Prostate gland (tissue), 2 donors: ENCODE data around the gene PRR7. TPM values are rescaled to one million over a fixed set of nuclear protein-coding genes. Genes with fewer than 3 reads are reported as not detected.

Experiments used
- DNase-seq: peaks from one replicate; pipeline ENCODE4 v3.0.0-alpha.2; 2019; ENCODE audit warnings: low spot score
- H3K27ac ChIP-seq, 2 donors: fragments of 200-600 bp; sonication (generic); 2 replicates each; pipeline ENCODE4 v1.5.1; 2017 to 2019
- H3K27me3 ChIP-seq: fragments of 200-600 bp; sonication (generic); replicated peaks from 2 replicates; pipeline ENCODE4 v1.5.1; 2019; ENCODE audit not compliant: insufficient read depth
- H3K36me3 ChIP-seq, 2 donors: fragments of 200-600 bp; sonication (generic); 1 replicate in 1 of 2; 2 replicates in 1 of 2; pipeline versions ENCODE4 v1.5.1 to v1.8.1; 2017 to 2019
- H3K4me1 ChIP-seq: fragments of 200-600 bp; sonication (generic); replicated peaks from 2 replicates; pipeline ENCODE4 v1.5.1; 2019
- H3K4me3 ChIP-seq, 2 donors: fragments of 200-600 bp; sonication (generic); 2 replicates each; pipeline ENCODE4 v1.5.1; 2017 to 2019
- H3K9me3 ChIP-seq: fragments of 200-600 bp; sonication (generic); 2 replicates; pipeline ENCODE4 v1.5.1; 2017
- POLR2A ChIP-seq: fragments of 450-650 bp; IDR thresholded peaks from one replicate; pipeline ENCODE4 v1.6.1; 2016; ENCODE audit warnings: antibody characterized with exemption, mild to moderate bottlenecking
- POLR2AphosphoS5 ChIP-seq: sonication (generic); formaldehyde crosslinking; IDR thresholded peaks from one replicate; pipeline ENCODE4 v1.6.1; 2017; ENCODE audit warnings: antibody characterized with exemption
- WGBS: methylation state at CpG from one replicate; pipeline ENCODE4 v1.1.5; 2018; 5-methylcytosine and 5-hydroxymethylcytosine counted together
- intact Hi-C: fragments of 100-400 bp; cut with DNase I; formaldehyde crosslinking; loops from one replicate; pipeline ENCODE4 v1.14.2; 2022
- total RNA-seq, 2 donors: library from RNA; depleted of rRNA; stranded (reverse); fragments of >200 nt; gene quantifications; one replicate each; pipeline ENCODE4 v1.1.0, GENCODE V29; 2016
- TF ChIP-seq, protein P1 (sequence below), 4 experiments: fragments of 200-600 bp in 2 of 4; fragments of 450-650 bp in 2 of 4; sonication (generic) in 2 of 4; IDR thresholded peaks; 1 replicate in 3 of 4; 2 replicates in 1 of 4; pipeline ENCODE4 v1.5.1; 2016 to 2019; ENCODE audit warnings: antibody characterized with exemption in 4 of 4, mild to moderate bottlenecking in 2 of 4, moderate library complexity in 2 of 4

Gene PRR7
- total RNA-seq, 2 donors from 2014 or later = 8.7 to 11.0 TPM

DNA sequence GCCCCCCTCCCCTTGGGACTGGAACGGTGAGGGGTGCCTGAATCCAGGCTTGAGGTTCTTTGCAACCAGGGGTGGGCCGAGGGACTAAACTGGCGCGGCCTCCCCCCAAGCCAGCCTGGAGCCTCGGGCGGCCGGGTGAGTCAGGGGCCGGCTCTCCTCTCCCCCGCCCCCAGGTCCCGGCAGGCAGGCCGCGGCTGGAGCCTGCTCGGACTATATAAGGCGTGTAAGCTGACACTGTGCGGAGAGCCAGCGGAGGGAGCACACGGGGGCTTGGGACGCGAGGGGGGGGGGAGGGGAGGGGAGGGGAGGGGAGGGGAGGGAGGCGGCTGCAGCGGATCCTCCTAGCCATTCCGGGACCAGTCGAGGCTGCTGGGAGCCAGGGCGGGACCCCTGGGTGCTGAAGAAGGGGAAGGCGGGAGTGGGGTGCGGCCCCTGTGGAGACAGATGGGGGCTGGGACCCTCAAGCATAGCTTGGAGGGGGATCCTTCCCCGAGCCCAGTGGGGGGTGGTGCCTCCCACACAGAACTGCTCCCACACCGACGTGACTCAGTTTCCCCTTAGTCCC lies 50.2 kb downstream of the PRR7 start:
- DNase-seq = peak; percentile 54
- H3K4me3 ChIP-seq = peak overlapping the region; percentile 57 to 78
- 4% methylated on average over 29 of the region's 29 CpGs for WGBS
- H3K9me3 ChIP-seq = no peaks in the 10 kb centered on the region
- TF ChIP-seq POLR2A = peak; percentile 53
- no peak for TF ChIP-seq POLR2AphosphoS5
- H3K36me3 ChIP-seq = no peaks in the 10 kb centered on the region
- H3K27ac ChIP-seq = peak overlapping the region; percentile 86 to 92
- intact Hi-C loops = no loop called here
- H3K4me1 ChIP-seq = peaks cover 4% of the 10 kb centered on the region
- no peaks in the 10 kb centered on the region for H3K27me3 ChIP-seq

DNA sequence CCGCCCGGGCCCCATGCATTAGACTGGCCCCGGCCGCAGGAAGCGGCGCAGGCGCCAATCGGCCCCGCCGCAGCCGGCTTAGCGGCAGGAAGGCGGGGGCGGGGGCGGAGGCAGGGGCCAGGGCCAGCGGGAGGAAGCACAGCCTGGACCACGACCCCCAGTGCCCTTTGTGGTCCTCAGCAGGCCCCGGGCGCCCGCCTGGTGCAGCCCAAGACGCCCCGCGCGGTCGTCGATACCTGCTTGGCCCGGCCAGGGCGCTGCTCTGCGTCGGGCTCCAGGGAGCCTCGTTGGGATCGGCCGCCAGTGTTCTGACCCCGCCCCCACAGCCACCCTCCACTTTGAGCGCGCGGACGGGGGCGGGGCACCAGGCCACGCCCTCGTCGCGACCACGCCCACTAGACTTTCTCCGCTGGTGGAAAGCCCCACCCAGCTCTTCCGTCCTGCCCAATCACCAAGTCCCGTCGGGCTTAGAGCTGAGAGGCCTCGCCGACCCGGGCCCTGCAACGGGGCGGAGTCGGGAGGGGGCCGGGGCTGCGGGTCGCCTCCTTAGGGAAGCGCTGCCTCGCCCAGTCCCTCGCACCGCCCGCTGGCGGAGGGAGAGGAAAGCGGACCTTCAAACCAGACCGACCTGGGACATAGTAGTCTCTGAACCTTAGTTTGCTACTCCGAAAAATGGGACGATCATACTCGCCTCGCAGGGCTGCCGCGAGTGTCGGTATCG lies 50.8 kb downstream of the PRR7 start, which contains the start of gene PDLIM7:
PDLIM7 (minus strand) TSS at position 313 of the 721 bp plus-strand sequence. CDS start 1,092 bp downstream, outside the sequence.
- H3K4me3 ChIP-seq = peak within 1 kb of the TSS; percentile 57 to 78
- H3K4me1 ChIP-seq = peaks cover 4% of the 10 kb centered on the region
- WGBS = 1% methylated on average over 58 of the region's 73 CpGs
- intact Hi-C loops = loop anchor here (2.0 kb wide), 1 partner anchor 43 kb away; no protein-coding TSS in a partner anchor
- H3K9me3 ChIP-seq = no peaks in the 10 kb centered on the region
- TF ChIP-seq, protein P1, sequence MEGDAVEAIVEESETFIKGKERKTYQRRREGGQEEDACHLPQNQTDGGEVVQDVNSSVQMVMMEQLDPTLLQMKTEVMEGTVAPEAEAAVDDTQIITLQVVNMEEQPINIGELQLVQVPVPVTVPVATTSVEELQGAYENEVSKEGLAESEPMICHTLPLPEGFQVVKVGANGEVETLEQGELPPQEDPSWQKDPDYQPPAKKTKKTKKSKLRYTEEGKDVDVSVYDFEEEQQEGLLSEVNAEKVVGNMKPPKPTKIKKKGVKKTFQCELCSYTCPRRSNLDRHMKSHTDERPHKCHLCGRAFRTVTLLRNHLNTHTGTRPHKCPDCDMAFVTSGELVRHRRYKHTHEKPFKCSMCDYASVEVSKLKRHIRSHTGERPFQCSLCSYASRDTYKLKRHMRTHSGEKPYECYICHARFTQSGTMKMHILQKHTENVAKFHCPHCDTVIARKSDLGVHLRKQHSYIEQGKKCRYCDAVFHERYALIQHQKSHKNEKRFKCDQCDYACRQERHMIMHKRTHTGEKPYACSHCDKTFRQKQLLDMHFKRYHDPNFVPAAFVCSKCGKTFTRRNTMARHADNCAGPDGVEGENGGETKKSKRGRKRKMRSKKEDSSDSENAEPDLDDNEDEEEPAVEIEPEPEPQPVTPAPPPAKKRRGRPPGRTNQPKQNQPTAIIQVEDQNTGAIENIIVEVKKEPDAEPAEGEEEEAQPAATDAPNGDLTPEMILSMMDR (IDR thresholded peaks at IDR 0.05) = peak in 1 of 4 experiments; percentile 5
- TF ChIP-seq POLR2A = peak; percentile 95
- peak; percentile 95 for TF ChIP-seq POLR2AphosphoS5
- no peaks in the 10 kb centered on the region for H3K36me3 ChIP-seq
- DNase-seq = peak; percentile 95
- H3K27me3 ChIP-seq = no peaks in the 10 kb centered on the region
- H3K27ac ChIP-seq = peak within 1 kb of the TSS; percentile 86 to 92

DNA sequence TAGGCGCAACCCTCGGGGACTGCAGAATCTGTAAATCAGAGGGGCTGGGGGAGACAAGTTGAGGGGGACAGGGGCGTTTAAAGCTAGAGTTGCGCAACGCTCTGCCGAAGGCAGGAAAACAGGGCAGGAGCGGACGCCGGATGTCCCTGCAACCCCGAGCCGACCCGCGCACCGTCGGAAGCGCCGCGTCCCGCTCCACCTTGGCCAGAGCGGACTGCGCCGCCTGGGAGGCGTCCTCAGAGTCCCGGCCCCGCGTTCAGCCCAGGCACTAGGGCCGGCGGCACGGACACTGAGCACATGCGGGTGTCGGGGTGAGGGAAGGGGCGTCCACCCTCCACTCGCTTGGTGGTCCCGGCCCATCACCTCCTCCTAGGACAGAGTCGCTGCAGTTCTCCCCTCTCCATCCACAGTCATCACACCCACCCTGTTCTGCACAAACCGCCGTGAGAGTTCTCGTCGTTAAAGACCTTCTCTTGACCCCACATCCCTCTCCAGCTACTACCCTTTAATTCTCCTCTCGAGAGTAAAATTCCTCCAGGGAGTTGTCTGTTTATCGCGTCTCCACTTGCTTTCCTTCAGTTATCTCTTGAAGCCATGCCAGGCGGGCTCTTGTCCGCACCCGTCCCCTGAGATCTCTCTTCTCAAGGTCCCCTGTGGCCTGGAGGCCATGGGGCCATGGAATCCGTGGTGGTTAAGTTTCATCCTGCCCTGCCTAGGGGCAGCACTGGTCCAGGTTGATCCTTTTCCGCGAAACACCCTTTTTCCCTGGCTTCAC lies 51.6 kb downstream of the PRR7 start:
- intact Hi-C loops = loop anchor here (2.0 kb wide), 1 partner anchor 43 kb away; no protein-coding TSS in a partner anchor
- TF ChIP-seq POLR2A (no peak), POLR2AphosphoS5 (no peak)
- TF ChIP-seq, protein P1 (IDR thresholded peaks at IDR 0.05) = no peak

DNA sequence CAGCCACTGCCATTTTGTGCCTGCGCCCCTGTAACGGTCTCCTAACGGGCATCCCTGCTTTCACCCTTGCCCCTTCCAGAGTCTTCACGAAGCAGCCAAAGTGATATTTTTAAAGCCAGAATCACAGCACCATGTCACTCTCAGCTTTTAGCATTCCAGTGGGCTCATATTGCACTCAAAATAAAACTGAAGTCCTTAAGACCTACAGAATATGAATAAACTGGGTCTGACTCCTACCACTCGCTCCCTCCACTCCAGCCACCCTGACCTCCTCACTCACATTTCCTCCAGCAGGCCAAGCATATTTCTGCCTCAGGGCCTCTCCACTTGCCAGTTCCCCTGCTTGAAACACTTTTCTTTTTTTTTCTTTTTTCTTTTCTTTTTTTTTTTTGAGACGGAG lies 53.2 kb downstream of the PRR7 start:
- Histone ChIP-seq H3K4me1 (peaks cover 4% of the 10 kb centered on the region), H3K27ac (no peak overlapping the region), H3K27me3 (no peaks in the 10 kb centered on the region), H3K36me3 (no peaks in the 10 kb centered on the region), H3K4me3 (no peak overlapping the region), H3K9me3 (no peaks in the 10 kb centered on the region)
- TF ChIP-seq POLR2AphosphoS5 (no peak), POLR2A (no peak)
- TF ChIP-seq, protein P1 (IDR thresholded peaks at IDR 0.05) = no peak
- WGBS = 78% methylated on average over 6 of the region's 6 CpGs
- intact Hi-C loops = loop anchor here (2.0 to 5.0 kb wide), 2 partner anchors 45 to 108 kb away; no protein-coding TSS in a partner anchor
- DNase-seq = no peak

More for the DNA sequence above, 51.6 kb downstream of the PRR7 start:
- peak overlapping the region; percentile 86 to 92 for H3K27ac ChIP-seq
- no peaks in the 10 kb centered on the region for H3K36me3 ChIP-seq
- no peaks in the 10 kb centered on the region for H3K9me3 ChIP-seq
- no peaks in the 10 kb centered on the region for H3K27me3 ChIP-seq
- peaks cover 4% of the 10 kb centered on the region for H3K4me1 ChIP-seq
- DNase-seq = no peak
- H3K4me3 ChIP-seq = peak overlapping the region; percentile 57 to 78
- 17% methylated on average over 48 of the region's 48 CpGs for WGBS
